PC-9 (cell line): ENCODE measurements around the gene AQP9. TPM values are rescaled to one million over a fixed set of nuclear protein-coding genes. Genes with fewer than 3 reads are reported as not detected.

Experiments
- BruUV-seq: library from RNA; stranded (reverse); fragments of 400-500 nt; replicated peaks from 2 replicates; lab custom pipeline; 2021; lab: Mats Ljungman, UMichigan
- CTCF ChIA-PET: fragments of 300-600 bp; sonication (Branson Sonifier 250); formaldehyde crosslinking; loops from one replicate; lab custom pipeline; 2022; ENCODE audit warnings: antibody characterized with exemption; lab: Charles Lee
- POLR2A ChIA-PET: fragments of 300-600 bp; sonication (Branson Sonifier 250); formaldehyde crosslinking; loops from one replicate; lab custom pipeline; 2022; ENCODE audit warnings: antibody characterized with exemption; ENCODE audit not compliant: unreplicated experiment; lab: Charles Lee
- DNase-seq, 2 experiments: peaks; one replicate each; pipeline versions ENCODE4 v3.0.0 to v3.0.0-alpha.2; 2015 to 2022; ENCODE audit warnings: mixed read lengths in 1 of 2
- H2AFZ ChIP-seq: fragments of 200-600 bp; sonication (generic); 2 replicates; pipeline ENCODE4 v1.8.1; 2017; ENCODE audit warnings: antibody characterized with exemption
- H3F3A ChIP-seq: fragments of 200-600 bp; sonication (generic); 2 replicates; pipeline ENCODE4 v1.8.1; 2017; ENCODE audit warnings: antibody characterized with exemption, mild to moderate bottlenecking, low read depth; ENCODE audit not compliant: insufficient read depth
- H3K27ac ChIP-seq: fragments of 200-600 bp; sonication (generic); 2 replicates; pipeline ENCODE4 v1.6.1; 2016; ENCODE audit warnings: mixed run types
- H3K27me3 ChIP-seq: fragments of 200-600 bp; sonication (generic); 2 replicates; pipeline ENCODE4 v1.6.1; 2016; ENCODE audit warnings: low read depth, mixed run types; ENCODE audit not compliant: insufficient read depth
- H3K36me3 ChIP-seq: fragments of 200-600 bp; sonication (generic); 2 replicates; pipeline ENCODE4 v1.6.1; 2016; ENCODE audit warnings: low read depth, mixed run types
- H3K4me1 ChIP-seq: fragments of 200-600 bp; sonication (generic); replicated peaks from 2 replicates; pipeline ENCODE4 v1.6.1; 2016; ENCODE audit warnings: mixed run types; ENCODE audit not compliant: insufficient read depth
- H3K4me2 ChIP-seq: fragments of 200-600 bp; sonication (generic); 2 replicates; pipeline ENCODE4 v1.6.1; 2017; ENCODE audit warnings: mixed run types
- H3K4me3 ChIP-seq: fragments of 200-600 bp; sonication (generic); 2 replicates; pipeline ENCODE4 v1.6.1; 2016; ENCODE audit warnings: mixed run types
- H3K79me2 ChIP-seq: fragments of 200-600 bp; sonication (generic); 2 replicates; pipeline ENCODE4 v1.6.1; 2017; ENCODE audit warnings: low read depth, mixed run types
- H3K9me2 ChIP-seq: fragments of 200-600 bp; sonication (generic); 2 replicates; pipeline ENCODE4 v1.8.1; 2017; ENCODE audit warnings: mild to moderate bottlenecking; ENCODE audit not compliant: insufficient read depth
- H3K9me3 ChIP-seq: fragments of 200-600 bp; sonication (generic); 2 replicates; pipeline ENCODE4 v1.8.1; 2016; ENCODE audit warnings: low read depth; ENCODE audit not compliant: insufficient read depth
- H4K20me1 ChIP-seq: fragments of 200-600 bp; sonication (generic); 2 replicates; pipeline ENCODE4 v1.8.1; 2017; ENCODE audit not compliant: insufficient read depth
- EZH2 ChIP-seq: fragments of 200-600 bp; sonication (generic); IDR thresholded peaks from 2 replicates; pipeline ENCODE4 v1.8.0; 2017; ENCODE audit warnings: antibody characterized with exemption, low read depth
- intact Hi-C: fragments of 100-400 bp; cut with micrococcal nuclease; formaldehyde crosslinking; loops from one replicate; pipeline ENCODE4 v1.10.0; 2022; ENCODE audit not compliant: unreplicated experiment
- total RNA-seq: library from RNA; stranded (reverse); gene quantifications from 2 replicates; pipeline ENCODE4 v1.2.3, GENCODE V29; 2021
- TF ChIP-seq, protein P1 (sequence below): fragments of 200-600 bp; sonication (generic); conservative IDR thresholded peaks from 2 replicates; pipeline ENCODE4 v1.6.1; 2017; ENCODE audit warnings: mixed run types, antibody characterized with exemption, mild to moderate bottlenecking, moderate library complexity

AQP9 gene
- total RNA-seq, 1 experiment from 2014 or later: not detected

DNA sequence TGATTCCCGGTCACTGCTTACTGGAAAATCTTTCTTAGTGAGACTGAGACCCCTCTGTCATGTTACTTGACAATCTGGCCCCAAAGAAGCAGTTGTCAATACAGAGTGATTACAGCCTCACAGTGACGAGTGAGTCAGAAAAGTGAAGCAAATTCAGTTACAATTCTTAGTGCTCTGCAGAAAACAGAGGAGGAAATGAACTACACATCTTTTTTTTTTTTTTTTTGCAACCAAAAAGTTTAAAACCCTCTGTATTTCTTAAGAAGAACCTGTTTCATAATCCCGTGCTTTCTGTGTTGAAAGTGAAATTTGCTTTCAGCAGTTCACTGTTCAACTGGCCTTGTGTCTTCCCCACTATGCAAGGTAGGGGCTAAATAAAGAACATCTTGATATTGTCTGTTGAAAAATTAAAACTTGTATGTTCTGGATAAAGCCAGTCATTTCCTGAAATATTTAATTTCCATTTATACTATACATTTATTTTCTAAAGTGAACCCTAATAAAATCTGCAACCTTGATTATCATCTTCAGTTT, 1.9 kb downstream of the AQP9 start:
- Histone ChIP-seq H4K20me1 (no peaks in the 10 kb centered on the region), H3K9me3 (no peaks in the 10 kb centered on the region), H3K27me3 (no peaks in the 10 kb centered on the region), H3K4me2 (no peak overlapping the region), H3F3A (no peaks in the 10 kb centered on the region), H3K9me2 (no peaks in the 10 kb centered on the region), H3K36me3 (no peaks in the 10 kb centered on the region), H3K4me3 (no peak overlapping the region), H3K4me1 (no peaks in the 10 kb centered on the region), H2AFZ (no peak overlapping the region), H3K27ac (no peak overlapping the region), H3K79me2 (no peaks in the 10 kb centered on the region)
- intact Hi-C loops: no loop called here
- ChIA-PET POLR2A (no interaction called here), CTCF (no interaction called here)
- no TSS peak for BruUV-seq
- no peak for DNase-seq
- TF ChIP-seq EZH2: no peak
- TF ChIP-seq, protein P1, sequence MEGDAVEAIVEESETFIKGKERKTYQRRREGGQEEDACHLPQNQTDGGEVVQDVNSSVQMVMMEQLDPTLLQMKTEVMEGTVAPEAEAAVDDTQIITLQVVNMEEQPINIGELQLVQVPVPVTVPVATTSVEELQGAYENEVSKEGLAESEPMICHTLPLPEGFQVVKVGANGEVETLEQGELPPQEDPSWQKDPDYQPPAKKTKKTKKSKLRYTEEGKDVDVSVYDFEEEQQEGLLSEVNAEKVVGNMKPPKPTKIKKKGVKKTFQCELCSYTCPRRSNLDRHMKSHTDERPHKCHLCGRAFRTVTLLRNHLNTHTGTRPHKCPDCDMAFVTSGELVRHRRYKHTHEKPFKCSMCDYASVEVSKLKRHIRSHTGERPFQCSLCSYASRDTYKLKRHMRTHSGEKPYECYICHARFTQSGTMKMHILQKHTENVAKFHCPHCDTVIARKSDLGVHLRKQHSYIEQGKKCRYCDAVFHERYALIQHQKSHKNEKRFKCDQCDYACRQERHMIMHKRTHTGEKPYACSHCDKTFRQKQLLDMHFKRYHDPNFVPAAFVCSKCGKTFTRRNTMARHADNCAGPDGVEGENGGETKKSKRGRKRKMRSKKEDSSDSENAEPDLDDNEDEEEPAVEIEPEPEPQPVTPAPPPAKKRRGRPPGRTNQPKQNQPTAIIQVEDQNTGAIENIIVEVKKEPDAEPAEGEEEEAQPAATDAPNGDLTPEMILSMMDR: no peak

- Histone ChIP-seq H3K27ac (no peak overlapping the region), H3K4me3 (no peak overlapping the region), H3K36me3 (no peaks in the 10 kb centered on the region), H3F3A (no peaks in the 10 kb centered on the region), H2AFZ (no peak overlapping the region), H3K27me3 (no peaks in the 10 kb centered on the region), H3K4me2 (no peak overlapping the region), H3K4me1 (peaks cover 4% of the 10 kb centered on the region), H3K79me2 (no peaks in the 10 kb centered on the region), H3K9me3 (no peaks in the 10 kb centered on the region), H4K20me1 (no peaks in the 10 kb centered on the region), H3K9me2 (no peaks in the 10 kb centered on the region)
- ChIA-PET POLR2A (interaction anchor here (0.7 kb wide), 1 partner anchor 132 kb away, joined by 5 read pairs; no protein-coding TSS in a partner anchor), CTCF (no interaction called here)
- TF ChIP-seq EZH2: no peak
- TF ChIP-seq, protein P1: no peak
- intact Hi-C loops: no loop called here
- BruUV-seq: no TSS peak
- DNase-seq: no peak
Observed at GRCh38 chr15:58141894-58142293, 3.7 kb downstream of the AQP9 start.

DNA sequence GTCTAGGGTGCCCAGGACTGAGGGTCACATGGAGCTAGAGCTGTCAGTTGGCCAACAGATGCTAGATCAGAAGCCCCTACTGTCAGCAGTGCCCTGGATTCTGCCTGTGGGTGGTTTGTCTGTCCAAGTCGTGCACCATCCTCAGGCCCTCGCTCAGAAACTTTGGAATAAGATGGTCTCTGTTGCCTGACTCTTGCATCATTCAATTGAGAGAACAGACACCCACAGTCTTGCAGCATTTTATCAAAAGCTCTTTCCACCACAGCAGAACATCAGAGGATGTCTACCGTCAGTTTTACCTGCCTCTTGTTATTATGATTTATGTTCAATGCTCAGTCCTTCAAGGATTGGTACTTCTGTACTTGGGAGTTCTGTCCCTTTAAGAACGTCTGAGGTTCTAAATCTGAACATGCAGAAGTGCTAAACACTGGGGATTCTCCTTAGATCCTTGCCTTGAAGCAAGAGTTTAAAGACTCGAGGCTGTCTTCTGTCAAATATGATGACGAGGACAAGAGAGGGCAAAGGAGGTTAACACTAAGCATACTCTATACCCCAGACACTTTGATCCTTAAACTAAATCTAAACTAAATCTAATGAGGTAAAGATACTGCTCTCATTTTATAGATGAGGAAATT, 4.8 kb downstream of the AQP9 start:
- Histone ChIP-seq H3K36me3 (no peaks in the 10 kb centered on the region), H3K9me2 (no peaks in the 10 kb centered on the region), H3K79me2 (no peaks in the 10 kb centered on the region), H3K27ac (no peak overlapping the region), H3K4me1 (peaks cover 11% of the 10 kb centered on the region), H3K4me3 (no peak overlapping the region), H4K20me1 (no peaks in the 10 kb centered on the region), H2AFZ (no peak overlapping the region), H3K9me3 (no peaks in the 10 kb centered on the region), H3K27me3 (no peaks in the 10 kb centered on the region), H3K4me2 (no peak overlapping the region), H3F3A (no peaks in the 10 kb centered on the region)
- no peak for DNase-seq
- intact Hi-C loops: no loop called here
- BruUV-seq: no TSS peak
- ChIA-PET POLR2A (no interaction called here), CTCF (no interaction called here)
- TF ChIP-seq EZH2: no peak
- TF ChIP-seq, protein P1: no peak
